GM12865 (cell line): ENCODE data around the gene GIPC3.
A peak's percentile ranks its signal among the peaks of the same experiment; 100 is the strongest.

Experiments used
- DNase-seq: peaks from one replicate; pipeline ENCODE4 v3.0.0; 2010; ENCODE audit warnings: low read depth
- H3K4me3 ChIP-seq: 2 replicates; pipeline ENCODE4 v1.5.1; 2011; ENCODE audit warnings: mild to moderate bottlenecking, low read depth, low read length, control low read depth
- TF ChIP-seq, protein P1 (sequence below): IDR thresholded peaks from 2 replicates; pipeline ENCODE4 v1.5.1; 2011; ENCODE audit warnings: low read length, control low read depth, low read depth, inconsistent platforms; ENCODE audit not compliant: insufficient read depth; ENCODE audit errors: missing control alignments

The GIPC3 gene

DNA sequence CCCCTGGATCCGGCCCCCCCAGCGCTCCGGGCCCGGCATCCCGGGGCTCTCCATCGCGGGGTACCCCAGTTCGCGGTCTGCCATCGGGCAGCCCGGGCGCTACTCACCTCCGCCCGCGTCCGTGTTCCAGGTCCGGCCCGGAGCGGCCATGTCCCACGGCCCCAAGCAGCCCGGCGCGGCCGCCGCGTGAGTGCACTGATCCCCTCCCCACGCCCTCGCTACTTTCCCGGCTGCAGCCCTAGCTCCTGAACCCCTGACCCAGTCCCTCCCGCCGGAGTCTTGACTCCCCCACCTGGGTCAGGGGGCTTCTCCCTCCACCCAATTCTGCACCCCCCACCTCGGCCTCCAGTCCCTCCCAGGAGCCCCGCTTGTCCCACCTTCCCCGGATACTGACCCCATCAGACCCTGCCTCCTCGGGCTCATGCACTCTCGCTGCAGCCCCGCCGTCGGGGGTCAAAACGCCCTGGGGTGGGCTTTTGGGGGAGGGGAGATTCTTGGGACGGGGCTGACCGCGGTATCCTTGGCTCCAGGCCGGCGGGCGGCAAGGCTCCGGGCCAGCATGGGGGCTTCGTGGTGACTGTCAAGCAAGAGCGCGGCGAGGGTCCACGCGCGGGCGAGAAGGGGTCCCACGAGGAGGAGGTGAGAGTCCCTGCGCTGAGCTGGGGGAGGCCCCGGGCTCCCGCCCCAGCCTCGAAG, 12.0 kb upstream of the GIPC3 start:
- peak; percentile 42 for DNase-seq
- TF ChIP-seq, protein P1, sequence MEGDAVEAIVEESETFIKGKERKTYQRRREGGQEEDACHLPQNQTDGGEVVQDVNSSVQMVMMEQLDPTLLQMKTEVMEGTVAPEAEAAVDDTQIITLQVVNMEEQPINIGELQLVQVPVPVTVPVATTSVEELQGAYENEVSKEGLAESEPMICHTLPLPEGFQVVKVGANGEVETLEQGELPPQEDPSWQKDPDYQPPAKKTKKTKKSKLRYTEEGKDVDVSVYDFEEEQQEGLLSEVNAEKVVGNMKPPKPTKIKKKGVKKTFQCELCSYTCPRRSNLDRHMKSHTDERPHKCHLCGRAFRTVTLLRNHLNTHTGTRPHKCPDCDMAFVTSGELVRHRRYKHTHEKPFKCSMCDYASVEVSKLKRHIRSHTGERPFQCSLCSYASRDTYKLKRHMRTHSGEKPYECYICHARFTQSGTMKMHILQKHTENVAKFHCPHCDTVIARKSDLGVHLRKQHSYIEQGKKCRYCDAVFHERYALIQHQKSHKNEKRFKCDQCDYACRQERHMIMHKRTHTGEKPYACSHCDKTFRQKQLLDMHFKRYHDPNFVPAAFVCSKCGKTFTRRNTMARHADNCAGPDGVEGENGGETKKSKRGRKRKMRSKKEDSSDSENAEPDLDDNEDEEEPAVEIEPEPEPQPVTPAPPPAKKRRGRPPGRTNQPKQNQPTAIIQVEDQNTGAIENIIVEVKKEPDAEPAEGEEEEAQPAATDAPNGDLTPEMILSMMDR = no peak
- H3K4me3 ChIP-seq = peak overlapping the region; percentile 97

DNA sequence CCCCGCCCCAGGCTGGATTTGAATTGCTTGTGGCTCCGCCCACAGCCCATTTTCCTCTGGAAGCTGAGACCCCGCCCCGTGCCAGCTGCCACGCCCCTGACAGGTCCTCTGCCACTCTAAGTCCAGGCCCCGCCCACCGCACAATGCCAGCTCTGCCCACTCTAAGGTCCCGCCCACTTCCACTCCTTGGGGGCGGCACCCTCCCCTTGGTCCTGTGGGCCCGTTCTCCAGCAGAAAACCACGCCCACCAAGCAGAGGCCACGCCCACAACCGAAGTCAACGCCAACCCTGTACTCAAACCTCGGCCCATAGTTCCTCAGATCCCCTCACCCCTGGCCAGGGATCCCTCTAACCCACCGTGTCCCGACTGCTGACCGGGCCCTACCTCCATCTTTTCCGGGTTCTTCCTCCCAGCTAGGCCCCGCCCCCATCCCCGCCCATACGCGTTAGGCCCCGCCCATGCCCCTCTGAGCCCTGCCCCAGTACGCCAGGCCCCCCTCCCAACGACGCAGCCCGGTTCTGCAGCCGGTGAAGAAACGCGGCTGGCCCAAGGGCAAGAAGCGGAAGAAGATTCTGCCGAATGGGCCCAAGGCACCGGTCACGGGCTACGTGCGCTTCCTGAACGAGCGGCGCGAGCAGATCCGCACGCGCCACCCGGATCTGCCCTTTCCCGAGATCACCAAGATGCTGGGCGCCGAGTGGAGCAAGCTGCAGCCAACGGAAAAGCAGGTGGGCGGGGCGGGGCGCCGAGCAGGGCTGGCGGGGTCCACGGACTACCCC, 11.2 kb upstream of the GIPC3 start:
- TF ChIP-seq, protein P1 = no peak
- DNase-seq = peak; percentile 98
- H3K4me3 ChIP-seq = peak overlapping the region; percentile 97

DNA sequence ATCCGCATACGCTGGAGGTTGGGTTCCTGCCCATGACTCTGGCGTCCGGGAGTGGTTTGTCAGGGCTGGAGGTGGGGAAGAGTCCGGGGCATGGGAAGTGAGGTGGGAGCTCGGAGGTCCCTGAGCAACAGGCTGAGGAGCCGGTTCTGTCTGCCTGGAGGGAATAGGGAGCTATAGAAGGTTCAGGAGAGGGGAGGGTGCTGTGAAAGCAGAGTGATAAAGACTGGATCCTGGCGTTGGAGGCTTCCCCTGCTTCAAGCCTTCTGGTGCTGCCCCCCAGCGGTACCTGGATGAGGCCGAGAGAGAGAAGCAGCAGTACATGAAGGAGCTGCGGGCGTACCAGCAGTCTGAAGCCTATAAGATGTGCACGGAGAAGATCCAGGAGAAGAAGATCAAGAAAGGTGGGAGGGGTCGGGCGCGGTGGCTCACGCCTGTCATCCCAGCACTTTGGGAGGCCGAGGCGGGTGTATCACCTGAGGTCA, 10.0 kb upstream of the GIPC3 start:
- DNase-seq = peak; percentile 73
- H3K4me3 ChIP-seq = no peak overlapping the region
- TF ChIP-seq, protein P1 = peak; percentile 63

DNA sequence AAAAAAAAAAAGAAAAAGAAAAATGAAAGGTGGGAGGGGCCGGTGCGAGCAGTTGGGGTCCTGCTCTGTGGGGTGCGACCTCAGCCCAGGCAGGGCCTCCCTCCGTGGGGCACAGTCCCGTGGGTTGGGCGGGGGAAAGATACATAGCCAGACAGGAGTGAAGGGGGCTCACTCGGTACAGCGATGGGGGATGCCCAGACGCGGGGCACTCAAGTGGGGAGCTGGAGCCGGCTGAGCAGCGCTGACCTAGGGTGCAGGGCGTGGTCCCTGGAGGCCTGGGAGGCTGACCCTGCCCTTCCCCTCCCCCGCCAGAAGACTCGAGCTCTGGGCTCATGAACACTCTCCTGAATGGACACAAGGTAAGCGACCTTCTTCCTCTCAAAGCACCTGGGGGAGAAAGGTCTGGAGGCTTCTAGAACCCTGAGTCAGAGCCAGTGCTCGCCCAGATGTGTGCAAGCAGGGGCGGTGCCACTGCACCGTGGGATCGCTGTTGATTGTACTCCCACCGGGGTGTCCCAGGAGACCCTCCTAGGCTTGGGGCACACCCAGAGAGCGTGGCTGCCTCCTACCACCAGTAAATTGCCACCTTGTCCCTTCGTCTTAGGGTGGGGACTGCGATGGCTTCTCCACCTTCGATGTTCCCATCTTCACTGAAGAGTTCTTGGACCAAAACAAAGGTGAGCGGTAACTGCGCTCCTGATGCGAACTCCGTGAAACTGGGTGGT, 9.2 kb upstream of the GIPC3 start:
- TF ChIP-seq, protein P1 = no peak
- no peak overlapping the region for H3K4me3 ChIP-seq
- DNase-seq = no peak

DNA sequence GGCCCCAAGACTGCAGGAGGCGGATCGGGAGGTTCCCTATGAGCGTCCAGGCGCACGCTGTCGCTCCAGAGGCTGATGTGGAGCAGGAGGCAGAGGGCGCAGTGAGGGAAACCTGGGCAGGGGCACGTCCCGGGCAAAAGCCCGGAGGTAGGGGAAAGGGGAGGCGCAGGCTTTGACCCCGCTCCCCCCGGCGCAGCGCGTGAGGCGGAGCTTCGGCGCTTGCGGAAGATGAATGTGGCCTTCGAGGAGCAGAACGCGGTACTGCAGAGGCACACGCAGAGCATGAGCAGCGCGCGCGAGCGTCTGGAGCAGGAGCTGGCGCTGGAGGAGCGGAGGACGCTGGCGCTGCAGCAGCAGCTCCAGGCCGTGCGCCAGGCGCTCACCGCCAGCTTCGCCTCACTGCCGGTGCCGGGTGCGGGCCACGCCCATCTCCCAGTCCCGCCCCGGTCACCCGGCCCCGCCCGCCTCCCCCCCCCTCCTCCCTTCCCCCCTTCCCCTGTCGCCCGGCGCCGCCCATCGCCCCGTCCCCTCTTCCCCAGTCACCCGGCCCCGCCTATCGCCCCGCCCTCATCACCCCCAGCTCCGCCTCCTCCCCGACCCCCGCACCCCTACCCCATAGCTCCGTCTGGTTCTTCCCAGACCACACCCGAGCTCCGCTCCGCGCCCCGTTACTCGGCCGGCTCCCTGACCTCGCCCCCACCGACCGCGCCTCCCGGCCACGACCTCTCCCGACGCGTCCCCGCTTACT, 8.4 kb upstream of the GIPC3 start:
- no peak for DNase-seq
- TF ChIP-seq, protein P1 = no peak
- H3K4me3 ChIP-seq = no peak overlapping the region

DNA sequence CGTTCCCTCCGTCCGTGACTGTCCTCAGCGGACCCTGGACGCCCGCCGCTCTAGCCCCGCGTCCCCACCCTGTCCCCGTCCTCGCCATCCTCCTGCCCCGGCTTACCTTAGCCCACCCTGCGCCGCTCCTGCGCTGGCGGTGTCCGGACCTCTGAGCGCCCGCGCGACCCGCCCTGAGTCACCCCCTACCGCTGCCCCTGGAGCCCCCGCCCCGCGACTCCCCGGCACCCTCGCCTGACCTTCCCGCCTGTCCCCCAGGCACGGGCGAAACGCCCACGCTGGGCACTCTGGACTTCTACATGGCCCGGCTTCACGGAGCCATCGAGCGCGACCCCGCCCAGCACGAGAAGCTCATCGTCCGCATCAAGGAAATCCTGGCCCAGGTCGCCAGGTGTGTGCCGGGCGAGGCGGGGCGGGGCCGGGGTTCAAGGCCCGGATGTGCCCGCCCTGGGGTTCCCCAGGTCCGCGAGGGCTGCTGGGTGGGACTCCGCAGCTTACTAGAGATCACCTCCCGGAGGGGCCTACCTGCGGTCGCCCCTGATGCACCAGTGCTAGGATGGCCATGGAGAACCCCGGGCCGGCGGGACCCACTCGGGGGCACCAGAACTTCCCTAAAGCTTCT, 7.4 kb upstream of the GIPC3 start:
- H3K4me3 ChIP-seq = no peak overlapping the region
- DNase-seq = no peak

More for the DNA sequence above, 7.4 kb upstream of the GIPC3 start:
- TF ChIP-seq, protein P1 = no peak
